GM12873 (cell line): ENCODE results near the gene CFAP45.

Experiments
- CTCF ChIP-seq: IDR thresholded peaks from 2 replicates; pipeline ENCODE4 v1.5.1; 2012; ENCODE audit warnings: low read depth, mild to moderate bottlenecking, moderate library complexity, low read length, control low read depth; ENCODE audit not compliant: insufficient read depth; ENCODE audit errors: missing control alignments

CFAP45 gene

GRCh38 chr1:159881622-159882526, 18.1 kb downstream of the CFAP45 start:
- no peak for TF ChIP-seq CTCF

GRCh38 chr1:159880430-159880829, 19.5 kb downstream of the CFAP45 start:
- TF ChIP-seq CTCF = no peak

- TF ChIP-seq CTCF = no peak
Observed at GRCh38 chr1:159879977-159880376, 20.0 kb downstream of the CFAP45 start.

- no peak for TF ChIP-seq CTCF
Observed at GRCh38 chr1:159879136-159879535, 20.8 kb downstream of the CFAP45 start.

- TF ChIP-seq CTCF = no peak
Observed at GRCh38 chr1:159877695-159878444, 22.1 kb downstream of the CFAP45 start.

GRCh38 chr1:159873530-159874143, 26.3 kb downstream of the CFAP45 start:
- no peak for TF ChIP-seq CTCF

- no peak for TF ChIP-seq CTCF
Observed at GRCh38 chr1:159872891-159873290, 27.1 kb downstream of the CFAP45 start.
